ENCODE measurements around the gene PLTP. TPM values are rescaled to one million over a fixed set of nuclear protein-coding genes. Genes with fewer than 3 reads are reported as not detected.

Gene PLTP
- total and polyA plus RNA-seq, 2 of the 13 experiments (the other 11 are each of a cell fraction or from before 2014, with no cell fraction given): 16.9 to 28.6 TPM

DNA sequence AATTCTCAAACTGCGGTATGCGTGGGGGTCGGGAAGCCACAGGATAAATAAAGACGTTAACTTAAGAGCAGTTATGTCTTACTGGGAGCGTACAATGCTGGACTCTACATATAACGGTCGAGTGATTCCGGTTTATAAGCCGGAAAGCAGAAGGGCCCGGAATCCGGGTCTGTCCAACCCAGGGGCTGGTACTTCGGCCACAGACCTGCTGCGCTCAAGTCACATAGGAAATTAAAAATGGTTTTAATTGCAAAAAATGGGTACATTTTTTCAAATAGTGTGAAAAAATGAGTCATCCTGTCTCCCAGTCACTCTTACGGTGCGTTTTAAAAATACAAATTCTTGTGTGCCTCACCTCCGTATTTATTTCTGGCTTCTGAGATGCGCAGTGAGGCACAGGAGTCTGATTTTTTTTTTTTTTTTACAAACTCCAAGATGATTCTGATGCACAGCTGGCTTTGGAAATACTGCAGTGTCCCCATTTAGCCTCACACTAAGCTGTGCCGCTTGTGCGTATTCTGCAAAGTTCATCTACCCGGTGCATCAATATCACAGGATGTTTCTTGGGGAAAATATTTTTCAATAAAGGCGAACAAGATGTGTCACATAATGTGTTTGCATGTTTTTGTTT is 23.6 kb upstream of the PLTP start (continued):
- TF ChIP-seq SNAI1 (CRISPR knock-in tag; IDR thresholded peaks at IDR 0.05; ENCODE audit: borderline replicate concordance) (no peak), ZNF205 (CRISPR knock-in tag; IDR thresholded peaks at IDR 0.05) (no peak), ZNF160 (CRISPR knock-in tag; IDR thresholded peaks at IDR 0.05) (no peak), KAT2B (IDR thresholded peaks at IDR 0.05; ENCODE audit: borderline replicate concordance, low read depth, low read length) (no peak), NFATC3 (CRISPR knock-in tag; IDR thresholded peaks at IDR 0.05) (no peak), ZNF224 (CRISPR knock-in tag; IDR thresholded peaks at IDR 0.05) (peak; percentile 17; the same call in 1 of the 2 replicates), ZNF775 (CRISPR knock-in tag; IDR thresholded peaks at IDR 0.05; ENCODE audit: borderline replicate concordance) (no peak), KLF16 (CRISPR knock-in tag; IDR thresholded peaks at IDR 0.05) (no peak), POLR2A (IDR thresholded peaks at IDR 0.05; ENCODE audit: insufficient read depth in 1 of 2, low read depth in 2 of 2, low read length in 2 of 2) (no peak; a peak in 1 of 4 replicates), CBX1 (IDR thresholded peaks at IDR 0.05; ENCODE audit: low read depth) (no peak), ZNF674 (CRISPR knock-in tag; IDR thresholded peaks at IDR 0.05; ENCODE audit: low read depth) (no peak; the same call in 1 of the 2 replicates), ZSCAN12 (CRISPR knock-in tag; IDR thresholded peaks at IDR 0.05) (0 out of 2 replicates have a peak, but pooled peaks have one; percentile 60), SP1 (IDR thresholded peaks at IDR 0.05) (no peak), SP1 (CRISPR knock-in tag; IDR thresholded peaks at IDR 0.05) (no peak), ZNF350 (CRISPR knock-in tag; IDR thresholded peaks at IDR 0.05; ENCODE audit: borderline replicate concordance, low read depth) (no peak), ZNF441 (CRISPR knock-in tag; IDR thresholded peaks at IDR 0.05; ENCODE audit: borderline replicate concordance) (peak; percentile 44; the same call in 1 of the 2 replicates)
- TF ChIP-seq, protein P1, sequence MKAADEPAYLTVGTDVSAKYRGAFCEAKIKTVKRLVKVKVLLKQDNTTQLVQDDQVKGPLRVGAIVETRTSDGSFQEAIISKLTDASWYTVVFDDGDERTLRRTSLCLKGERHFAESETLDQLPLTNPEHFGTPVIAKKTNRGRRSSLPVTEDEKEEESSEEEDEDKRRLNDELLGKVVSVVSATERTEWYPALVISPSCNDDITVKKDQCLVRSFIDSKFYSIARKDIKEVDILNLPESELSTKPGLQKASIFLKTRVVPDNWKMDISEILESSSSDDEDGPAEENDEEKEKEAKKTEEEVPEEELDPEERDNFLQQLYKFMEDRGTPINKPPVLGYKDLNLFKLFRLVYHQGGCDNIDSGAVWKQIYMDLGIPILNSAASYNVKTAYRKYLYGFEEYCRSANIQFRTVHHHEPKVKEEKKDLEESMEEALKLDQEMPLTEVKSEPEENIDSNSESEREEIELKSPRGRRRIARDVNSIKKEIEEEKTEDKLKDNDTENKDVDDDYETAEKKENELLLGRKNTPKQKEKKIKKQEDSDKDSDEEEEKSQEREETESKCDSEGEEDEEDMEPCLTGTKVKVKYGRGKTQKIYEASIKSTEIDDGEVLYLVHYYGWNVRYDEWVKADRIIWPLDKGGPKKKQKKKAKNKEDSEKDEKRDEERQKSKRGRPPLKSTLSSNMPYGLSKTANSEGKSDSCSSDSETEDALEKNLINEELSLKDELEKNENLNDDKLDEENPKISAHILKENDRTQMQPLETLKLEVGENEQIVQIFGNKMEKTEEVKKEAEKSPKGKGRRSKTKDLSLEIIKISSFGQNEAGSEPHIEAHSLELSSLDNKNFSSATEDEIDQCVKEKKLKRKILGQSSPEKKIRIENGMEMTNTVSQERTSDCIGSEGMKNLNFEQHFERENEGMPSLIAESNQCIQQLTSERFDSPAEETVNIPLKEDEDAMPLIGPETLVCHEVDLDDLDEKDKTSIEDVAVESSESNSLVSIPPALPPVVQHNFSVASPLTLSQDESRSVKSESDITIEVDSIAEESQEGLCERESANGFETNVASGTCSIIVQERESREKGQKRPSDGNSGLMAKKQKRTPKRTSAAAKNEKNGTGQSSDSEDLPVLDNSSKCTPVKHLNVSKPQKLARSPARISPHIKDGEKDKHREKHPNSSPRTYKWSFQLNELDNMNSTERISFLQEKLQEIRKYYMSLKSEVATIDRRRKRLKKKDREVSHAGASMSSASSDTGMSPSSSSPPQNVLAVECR (CRISPR knock-in tag; IDR thresholded peaks at IDR 0.05; ENCODE audit: borderline replicate concordance): peak; percentile 65
- TF ChIP-seq, protein P2, sequence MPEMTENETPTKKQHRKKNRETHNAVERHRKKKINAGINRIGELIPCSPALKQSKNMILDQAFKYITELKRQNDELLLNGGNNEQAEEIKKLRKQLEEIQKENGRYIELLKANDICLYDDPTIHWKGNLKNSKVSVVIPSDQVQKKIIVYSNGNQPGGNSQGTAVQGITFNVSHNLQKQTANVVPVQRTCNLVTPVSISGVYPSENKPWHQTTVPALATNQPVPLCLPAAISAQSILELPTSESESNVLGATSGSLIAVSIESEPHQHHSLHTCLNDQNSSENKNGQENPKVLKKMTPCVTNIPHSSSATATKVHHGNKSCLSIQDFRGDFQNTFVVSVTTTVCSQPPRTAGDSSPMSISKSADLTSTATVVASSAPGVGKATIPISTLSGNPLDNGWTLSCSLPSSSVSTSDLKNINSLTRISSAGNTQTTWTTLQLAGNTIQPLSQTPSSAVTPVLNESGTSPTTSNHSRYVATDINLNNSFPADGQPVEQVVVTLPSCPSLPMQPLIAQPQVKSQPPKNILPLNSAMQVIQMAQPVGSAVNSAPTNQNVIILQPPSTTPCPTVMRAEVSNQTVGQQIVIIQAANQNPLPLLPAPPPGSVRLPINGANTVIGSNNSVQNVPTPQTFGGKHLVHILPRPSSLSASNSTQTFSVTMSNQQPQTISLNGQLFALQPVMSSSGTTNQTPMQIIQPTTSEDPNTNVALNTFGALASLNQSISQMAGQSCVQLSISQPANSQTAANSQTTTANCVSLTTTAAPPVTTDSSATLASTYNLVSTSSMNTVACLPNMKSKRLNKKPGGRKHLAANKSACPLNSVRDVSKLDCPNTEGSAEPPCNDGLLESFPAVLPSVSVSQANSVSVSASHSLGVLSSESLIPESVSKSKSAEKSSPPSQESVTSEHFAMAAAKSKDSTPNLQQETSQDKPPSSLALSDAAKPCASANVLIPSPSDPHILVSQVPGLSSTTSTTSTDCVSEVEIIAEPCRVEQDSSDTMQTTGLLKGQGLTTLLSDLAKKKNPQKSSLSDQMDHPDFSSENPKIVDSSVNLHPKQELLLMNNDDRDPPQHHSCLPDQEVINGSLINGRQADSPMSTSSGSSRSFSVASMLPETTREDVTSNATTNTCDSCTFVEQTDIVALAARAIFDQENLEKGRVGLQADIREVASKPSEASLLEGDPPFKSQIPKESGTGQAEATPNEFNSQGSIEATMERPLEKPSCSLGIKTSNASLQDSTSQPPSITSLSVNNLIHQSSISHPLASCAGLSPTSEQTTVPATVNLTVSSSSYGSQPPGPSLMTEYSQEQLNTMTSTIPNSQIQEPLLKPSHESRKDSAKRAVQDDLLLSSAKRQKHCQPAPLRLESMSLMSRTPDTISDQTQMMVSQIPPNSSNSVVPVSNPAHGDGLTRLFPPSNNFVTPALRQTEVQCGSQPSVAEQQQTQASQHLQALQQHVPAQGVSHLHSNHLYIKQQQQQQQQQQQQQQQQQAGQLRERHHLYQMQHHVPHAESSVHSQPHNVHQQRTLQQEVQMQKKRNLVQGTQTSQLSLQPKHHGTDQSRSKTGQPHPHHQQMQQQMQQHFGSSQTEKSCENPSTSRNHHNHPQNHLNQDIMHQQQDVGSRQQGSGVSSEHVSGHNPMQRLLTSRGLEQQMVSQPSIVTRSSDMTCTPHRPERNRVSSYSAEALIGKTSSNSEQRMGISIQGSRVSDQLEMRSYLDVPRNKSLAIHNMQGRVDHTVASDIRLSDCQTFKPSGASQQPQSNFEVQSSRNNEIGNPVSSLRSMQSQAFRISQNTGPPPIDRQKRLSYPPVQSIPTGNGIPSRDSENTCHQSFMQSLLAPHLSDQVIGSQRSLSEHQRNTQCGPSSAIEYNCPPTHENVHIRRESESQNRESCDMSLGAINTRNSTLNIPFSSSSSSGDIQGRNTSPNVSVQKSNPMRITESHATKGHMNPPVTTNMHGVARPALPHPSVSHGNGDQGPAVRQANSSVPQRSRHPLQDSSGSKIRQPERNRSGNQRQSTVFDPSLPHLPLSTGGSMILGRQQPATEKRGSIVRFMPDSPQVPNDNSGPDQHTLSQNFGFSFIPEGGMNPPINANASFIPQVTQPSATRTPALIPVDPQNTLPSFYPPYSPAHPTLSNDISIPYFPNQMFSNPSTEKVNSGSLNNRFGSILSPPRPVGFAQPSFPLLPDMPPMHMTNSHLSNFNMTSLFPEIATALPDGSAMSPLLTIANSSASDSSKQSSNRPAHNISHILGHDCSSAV (CRISPR knock-in tag; IDR thresholded peaks at IDR 0.05; ENCODE audit: borderline replicate concordance): no peak

All from HepG2 (cell line).